PC-9 (cell line): ENCODE results near the gene GOT2.

Experiments
- CTCF ChIP-seq: fragments of 200-600 bp; sonication (generic); conservative IDR thresholded peaks from 2 replicates; pipeline ENCODE4 v1.6.1; 2017; ENCODE audit warnings: mixed run types, antibody characterized with exemption, mild to moderate bottlenecking, moderate library complexity
- EZH2 ChIP-seq: fragments of 200-600 bp; sonication (generic); IDR thresholded peaks from 2 replicates; pipeline ENCODE4 v1.8.0; 2017; ENCODE audit warnings: antibody characterized with exemption, low read depth

- TF ChIP-seq EZH2: no peak
- TF ChIP-seq CTCF: no peak
These were observed 20.4 kb downstream of the GOT2 start for GRCh38 chr16:58713742-58714141.
